GM19455 (cell line): ENCODE data around the gene DYNLT5.
A peak's percentile ranks its signal among the peaks of the same experiment; 100 is the strongest.
"Not testable (repeated sequence)": the region's sequence is repeated elsewhere in the genome, so short reads cannot be mapped to it uniquely, and the experiment has no call there.

Source experiments
- ATAC-seq: cut with Tn5 transposase; IDR thresholded peaks from one replicate; pipeline ENCODE4 v1.9.1; 2021; ENCODE audit not compliant: unreplicated experiment

The DYNLT5 gene

DNA sequence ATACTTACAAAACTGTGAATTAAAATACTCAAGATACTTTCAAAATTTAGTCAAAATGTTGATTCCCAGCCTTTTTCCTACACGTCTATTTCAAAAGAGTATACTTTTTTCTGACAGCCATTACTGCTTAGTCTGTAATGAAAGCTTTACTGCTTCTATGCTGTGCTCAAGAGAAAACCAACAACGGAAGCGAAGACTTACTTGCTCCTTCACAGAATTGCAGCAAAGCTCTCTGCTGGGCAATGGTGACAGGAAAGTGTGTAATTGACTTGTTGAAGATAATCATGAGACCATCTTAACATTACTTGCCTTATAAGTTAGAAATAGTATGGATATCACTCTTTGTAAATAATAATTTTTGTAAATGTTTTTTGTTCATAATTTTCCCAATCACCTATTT is 1.7 kb upstream of the DYNLT5 start:
- ATAC-seq = no peak

- ATAC-seq = no peak
These were observed 1.1 kb upstream of the DYNLT5 start for GRCh38 chr1:66751160-66751559.

DNA sequence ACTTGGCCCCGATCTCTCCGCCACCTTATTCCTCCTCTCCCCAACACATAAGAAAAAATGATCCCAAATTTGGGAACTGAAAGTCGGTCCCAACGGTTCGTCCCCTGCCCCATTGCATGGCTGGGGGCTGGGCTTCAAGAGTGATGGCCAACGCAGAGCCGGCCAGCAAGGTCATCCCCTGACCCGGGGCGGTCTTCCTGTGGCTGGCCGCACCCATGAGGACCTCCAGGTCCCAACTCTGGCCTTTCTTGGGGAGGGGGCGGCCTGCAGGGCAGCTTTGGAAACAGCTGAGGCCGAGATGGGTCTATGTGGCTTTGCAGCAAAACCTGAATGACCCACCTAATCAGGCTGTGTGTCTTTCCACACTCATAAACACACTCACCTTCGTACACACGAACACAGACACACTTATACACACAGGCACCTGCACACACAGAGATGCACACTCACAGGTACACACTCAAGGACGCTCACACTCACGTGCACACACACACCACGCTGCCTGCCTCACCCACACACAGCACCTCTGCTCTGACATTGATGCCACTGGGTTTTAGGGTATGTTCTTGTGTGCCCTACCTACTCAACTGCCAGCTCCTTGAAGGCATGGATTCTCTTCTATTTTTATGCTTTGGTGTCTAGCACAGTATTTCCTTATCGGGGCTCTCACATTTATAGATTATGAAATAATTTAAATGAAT is 562 bp downstream of the DYNLT5 start:
- ATAC-seq = no peak

DNA sequence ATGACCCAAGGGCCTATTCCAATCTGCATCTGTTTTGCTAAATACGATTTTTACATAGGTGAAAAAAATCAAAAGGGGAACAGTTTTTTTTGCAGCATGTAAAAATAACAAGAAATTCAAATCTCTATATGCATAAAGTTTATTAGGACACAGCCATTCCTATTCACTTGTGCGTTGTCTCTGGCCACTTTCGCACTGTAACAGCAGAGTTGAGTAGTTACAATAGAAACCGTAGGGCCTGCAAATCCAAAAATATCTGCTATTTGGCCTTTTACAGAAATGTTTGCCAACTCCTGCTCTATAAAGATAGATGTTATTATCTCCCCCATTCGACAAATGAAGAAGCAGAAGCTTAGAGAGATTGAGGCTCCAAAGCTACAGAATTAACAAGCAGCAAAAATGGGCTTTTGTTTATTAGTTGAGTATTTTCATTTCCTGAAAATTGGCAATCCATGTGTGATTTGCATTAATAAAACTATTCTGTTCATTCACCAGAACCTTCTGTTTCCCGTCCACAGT is 5.5 kb downstream of the DYNLT5 start:
- peak; percentile 36 for ATAC-seq

DNA sequence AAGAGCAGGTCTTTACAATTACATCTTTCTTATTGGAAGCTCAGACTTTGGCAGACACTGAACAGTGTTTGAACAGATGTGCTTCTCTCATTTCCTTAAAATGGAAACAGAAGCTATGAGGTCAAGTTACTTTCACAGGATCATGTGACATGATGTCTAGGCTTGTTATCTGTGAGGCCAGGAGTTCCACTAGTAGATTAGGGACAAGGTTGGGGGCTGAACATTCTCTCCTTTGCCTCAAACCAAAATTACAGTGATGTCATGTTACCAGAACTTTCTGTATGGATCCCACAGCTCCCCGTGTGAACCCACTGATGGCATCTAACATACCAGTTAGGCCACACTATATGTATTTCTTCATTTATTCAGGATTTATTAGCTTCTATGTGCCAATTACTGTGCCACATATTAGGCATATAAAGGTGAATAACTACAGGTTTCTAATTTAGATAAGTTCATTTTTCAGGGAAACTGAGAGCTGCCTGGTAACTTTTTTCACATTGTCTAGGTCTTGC is 6.0 kb downstream of the DYNLT5 start:
- peak; percentile 99 for ATAC-seq

- ATAC-seq = no peak
These were observed 8.2 kb downstream of the DYNLT5 start for GRCh38 chr1:66760506-66760905.

DNA sequence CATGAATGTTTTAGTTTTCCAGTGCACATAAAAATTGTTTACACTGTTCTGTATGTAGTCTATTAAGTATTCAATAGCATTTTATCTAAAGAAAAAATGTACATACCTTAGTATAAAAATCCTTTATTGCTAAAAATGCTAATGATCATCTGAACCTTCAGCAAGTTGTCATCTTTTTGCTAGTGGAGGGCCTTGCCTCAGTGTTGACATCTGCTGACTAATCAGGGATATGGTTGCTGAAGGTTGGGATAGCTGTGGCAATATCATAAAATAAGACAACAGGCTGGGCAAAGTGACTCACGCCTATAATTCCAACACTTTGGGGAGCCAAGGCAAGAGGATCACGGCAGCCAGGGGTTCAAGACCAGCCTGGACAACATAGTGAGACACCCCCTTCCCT is 9.0 kb downstream of the DYNLT5 start:
- ATAC-seq = no peak

DNA sequence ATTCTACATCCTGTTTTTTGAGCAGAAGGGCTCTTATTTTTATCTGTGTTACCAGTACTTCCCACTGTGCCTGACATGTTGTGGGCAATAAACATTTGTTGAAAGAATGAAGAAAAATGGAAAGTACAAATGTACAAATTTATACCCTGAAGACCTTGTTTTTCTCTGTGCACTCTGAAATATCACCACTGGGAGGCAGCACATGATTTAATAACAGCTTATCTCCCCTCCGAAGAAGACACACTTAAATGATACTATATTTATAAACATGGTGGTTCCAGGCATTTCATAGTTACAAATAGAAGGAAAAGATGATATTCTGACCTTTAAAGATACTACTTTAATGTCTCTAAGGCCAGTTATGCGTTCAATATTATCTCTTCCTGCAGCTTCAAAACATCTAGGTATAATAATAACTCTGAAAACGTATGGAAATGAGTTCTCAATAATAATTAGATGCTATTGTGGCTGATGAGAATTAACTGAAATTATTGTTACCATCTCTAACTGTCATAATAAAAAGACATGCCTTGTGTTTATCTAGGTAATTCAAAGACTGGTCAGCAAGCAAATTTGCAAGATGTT is 12.8 kb downstream of the DYNLT5 start:
- no peak for ATAC-seq

DNA sequence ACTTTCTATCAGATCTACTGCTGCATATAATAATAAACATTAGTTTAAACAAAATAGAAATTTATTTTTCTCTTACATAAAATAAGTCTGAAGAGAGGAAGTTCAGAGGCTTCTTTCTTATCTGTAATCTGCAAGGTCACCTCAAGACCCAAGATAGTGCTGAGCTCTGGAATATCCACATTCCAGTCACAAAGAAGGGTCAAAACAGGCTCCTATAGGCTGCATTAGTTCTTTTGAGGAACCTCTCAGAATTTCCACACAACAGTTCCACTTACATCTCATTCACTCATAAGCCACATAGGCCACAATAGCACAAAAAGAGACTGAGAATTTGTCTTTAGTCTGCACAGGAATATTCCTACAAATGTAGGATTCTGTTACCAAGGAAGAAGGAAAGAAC is 15.4 kb downstream of the DYNLT5 start:
- ATAC-seq = no peak

GRCh38 chr1:66768965-66769364 is 16.7 kb downstream of the DYNLT5 start:
- ATAC-seq = no peak

DNA sequence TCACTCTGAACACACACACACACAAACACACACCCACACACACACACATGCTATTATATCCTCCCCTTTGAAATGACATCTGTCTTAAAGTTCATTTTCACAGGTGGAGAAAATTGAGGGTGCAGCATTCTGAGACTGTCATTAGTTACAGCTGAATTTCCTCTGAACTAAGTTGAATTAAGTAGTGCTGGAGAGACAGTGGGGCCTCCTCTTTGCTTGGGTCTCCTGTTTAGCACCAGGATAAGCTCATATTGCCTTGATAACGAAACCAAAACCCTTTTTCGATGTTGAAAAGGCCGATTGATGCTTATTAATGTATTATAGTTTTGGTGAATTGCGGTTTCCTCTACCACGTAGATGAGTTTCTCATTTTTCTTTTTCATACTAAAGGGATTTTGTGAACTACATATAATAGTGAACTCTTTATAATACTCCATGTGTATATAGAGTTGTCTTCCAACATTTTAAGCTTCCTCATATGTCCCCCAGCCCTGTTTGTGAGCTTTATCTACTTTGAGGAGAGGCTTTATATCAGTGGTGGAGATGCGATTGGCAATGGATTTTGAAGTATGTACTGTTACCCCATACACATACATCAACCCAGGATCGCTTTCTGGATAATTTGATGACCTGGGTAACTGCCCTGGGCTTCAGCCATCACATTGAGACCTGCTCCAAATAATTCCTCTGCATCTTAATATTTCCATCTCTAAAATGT is 17.4 kb downstream of the DYNLT5 start:
- no peak for ATAC-seq

GRCh38 chr1:66770240-66770639 is 18.0 kb downstream of the DYNLT5 start:
- ATAC-seq = no peak

DNA sequence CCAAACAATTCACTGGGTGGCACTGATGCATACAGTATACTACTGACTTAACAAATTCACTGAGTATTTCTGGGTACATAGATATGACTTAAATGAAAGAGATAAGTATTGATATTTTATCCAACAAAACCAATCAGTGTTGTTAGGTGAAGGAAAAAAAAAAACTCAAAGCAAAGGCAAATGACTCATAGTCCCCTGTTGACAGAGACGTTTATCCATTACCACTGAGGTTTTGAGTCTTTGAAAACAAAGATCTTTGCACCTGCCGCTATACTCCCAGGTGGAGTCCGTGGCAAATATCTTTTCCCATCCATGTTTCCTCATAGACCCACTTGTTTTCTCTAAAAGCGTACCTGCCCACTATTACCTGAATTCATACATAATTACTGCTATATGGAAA is 18.4 kb downstream of the DYNLT5 start:
- ATAC-seq = no peak

- ATAC-seq = no peak
These were observed 21.0 kb downstream of the DYNLT5 start for GRCh38 chr1:66773227-66773626.

DNA sequence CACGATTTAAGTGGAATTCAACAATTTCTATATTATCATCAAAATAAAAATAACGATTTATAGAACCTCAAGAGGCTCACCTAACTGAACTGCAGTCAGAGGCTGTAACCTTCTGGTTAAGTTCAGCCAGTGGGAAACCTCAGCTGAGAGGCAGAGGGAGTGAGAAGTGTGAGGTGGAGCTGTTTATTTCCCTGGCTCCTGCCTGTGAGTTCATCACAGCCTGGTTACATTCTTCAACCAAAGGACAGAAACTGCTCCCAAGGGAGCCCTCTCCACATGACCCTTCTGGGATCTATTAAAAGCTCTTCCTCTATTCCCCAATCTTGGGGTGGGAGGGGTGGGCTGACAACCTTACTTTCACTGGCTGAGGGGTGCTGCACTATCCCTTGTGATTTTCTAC is 22.2 kb downstream of the DYNLT5 start:
- ATAC-seq = no peak

- ATAC-seq = no peak
These were observed 23.4 kb downstream of the DYNLT5 start for GRCh38 chr1:66775646-66776045.

- ATAC-seq = no peak
These were observed 25.6 kb downstream of the DYNLT5 start for GRCh38 chr1:66777831-66778230.

DNA sequence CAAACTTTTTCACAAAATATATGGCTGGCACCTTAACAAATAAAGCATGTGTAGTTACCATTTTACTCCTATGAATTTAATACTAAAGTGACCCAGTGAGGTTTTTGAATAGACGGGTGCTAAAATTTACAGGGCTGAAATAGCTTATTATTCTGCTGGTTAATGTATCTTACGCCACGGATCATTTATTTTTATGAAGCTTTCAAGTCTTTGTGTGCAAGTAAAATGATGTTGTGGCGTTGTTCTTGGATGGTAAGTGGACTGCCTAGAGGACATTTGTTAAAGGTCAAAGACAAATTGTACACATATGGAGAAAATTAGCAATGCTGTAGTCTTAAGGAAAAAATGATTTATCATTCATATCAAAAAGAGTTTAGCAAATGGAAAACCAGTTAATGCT is 26.0 kb downstream of the DYNLT5 start:
- ATAC-seq = no peak

- ATAC-seq = no peak
These were observed 26.7 kb downstream of the DYNLT5 start for GRCh38 chr1:66778969-66779368.

DNA sequence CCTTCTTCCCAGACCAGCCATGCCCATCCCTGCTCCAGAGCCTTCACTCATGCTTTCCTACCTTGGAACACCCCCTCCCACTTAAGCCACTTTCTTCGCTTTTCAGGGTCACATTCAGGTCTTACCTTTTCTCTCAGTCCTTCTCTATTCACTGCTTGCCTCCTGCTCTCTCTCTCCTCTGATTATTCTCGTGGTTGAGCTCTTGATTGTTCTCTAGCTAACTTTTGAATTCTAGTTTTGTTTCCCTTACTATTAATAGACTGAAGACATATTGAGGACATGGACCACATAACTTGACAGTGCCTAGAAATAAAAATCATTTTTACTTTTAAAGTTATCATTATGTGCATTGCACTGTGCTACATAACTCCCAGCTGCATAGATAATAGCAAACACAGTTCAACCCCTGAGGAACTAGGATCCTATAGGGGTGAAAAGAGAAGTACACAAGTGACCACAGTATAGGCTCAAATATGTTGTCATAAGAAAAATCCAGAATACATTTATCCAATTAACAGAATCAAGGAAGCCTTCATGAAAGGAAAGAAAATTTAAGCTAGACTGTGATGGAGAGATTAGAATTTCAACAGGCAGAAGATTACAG is 27.3 kb downstream of the DYNLT5 start:
- no peak for ATAC-seq

DNA sequence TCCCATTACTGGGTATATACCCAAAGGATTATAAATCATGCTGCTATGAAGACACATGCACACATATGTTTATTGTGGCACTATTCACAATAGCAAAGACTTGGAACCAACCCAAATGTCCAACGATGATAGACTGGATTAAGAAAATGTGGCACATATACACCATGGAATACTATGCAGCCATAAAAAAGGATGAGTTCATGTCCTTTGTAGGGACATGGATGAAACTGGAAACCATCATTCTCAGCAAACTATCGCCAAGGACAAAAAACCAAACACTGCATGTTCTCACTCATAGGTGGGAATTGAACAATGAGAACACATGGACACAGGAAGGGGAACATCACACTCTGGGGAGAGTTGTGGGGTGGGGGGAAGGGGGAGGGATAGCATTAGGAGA is 33.5 kb downstream of the DYNLT5 start:
- not testable (repeated sequence) for ATAC-seq

DNA sequence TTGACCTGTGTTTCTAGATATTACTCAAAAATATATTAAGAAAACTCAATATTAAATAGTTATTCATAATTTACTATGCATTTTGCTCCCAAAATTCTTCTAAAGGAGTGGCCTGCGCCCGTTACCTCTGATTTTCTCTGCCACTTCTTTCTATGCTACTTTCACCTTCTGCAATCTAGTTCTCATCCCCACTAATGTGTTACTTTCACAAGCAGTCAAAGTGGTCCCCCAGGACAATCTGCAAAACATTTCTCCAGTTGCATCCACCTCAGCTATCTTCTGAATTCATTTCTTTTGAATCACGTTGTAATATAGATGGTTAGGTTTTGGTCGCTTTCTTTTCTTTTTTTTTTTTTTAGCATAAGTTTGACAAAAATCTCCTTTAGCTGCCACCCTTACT is 35.4 kb downstream of the DYNLT5 start:
- no peak for ATAC-seq
